Liver (tissue), 9 donors: Measurements from ENCODE around the gene GABBR2. TPM values are rescaled to one million over a fixed set of nuclear protein-coding genes. Genes with fewer than 3 reads are reported as not detected.

Experiments
- DNase-seq: peaks from one replicate; pipeline ENCODE4 v3.0.0-alpha.2; 2017; ENCODE audit warnings: low spot score
- H3K27ac ChIP-seq, 2 donors: one replicate each; pipeline ENCODE4 v1.7.0; 2013; ENCODE audit warnings: inconsistent platforms in 2 of 2, low read length in 2 of 2, control low read depth in 1 of 2, low read depth in 1 of 2, mild to moderate bottlenecking in 1 of 2
- H3K27me3 ChIP-seq, 4 donors: one replicate each; pipeline versions ENCODE4 v1.6.1 to v1.7.0; 2013; ENCODE audit warnings: low read length in 3 of 4, inconsistent platforms in 1 of 4, mild to moderate bottlenecking in 1 of 4, moderate library complexity in 1 of 4; ENCODE audit not compliant: control insufficient read depth in 4 of 4, insufficient read depth in 4 of 4
- H3K36me3 ChIP-seq, 4 donors: one replicate each; pipeline versions ENCODE4 v1.6.1 to v1.7.0; 2013; ENCODE audit warnings: low read length in 3 of 4, mild to moderate bottlenecking in 3 of 4, low read depth in 1 of 4, moderate library complexity in 1 of 4; ENCODE audit not compliant: control insufficient read depth in 4 of 4, insufficient read depth in 3 of 4
- H3K4me1 ChIP-seq, 4 donors: one replicate each; pipeline versions ENCODE4 v1.6.1 to v1.7.0; 2013; ENCODE audit warnings: low read length in 3 of 4, mild to moderate bottlenecking in 3 of 4, moderate library complexity in 1 of 4; ENCODE audit not compliant: control insufficient read depth in 4 of 4, insufficient read depth in 4 of 4
- H3K4me3 ChIP-seq, 3 donors: one replicate each; pipeline versions ENCODE4 v1.6.1 to v1.7.0; 2013; ENCODE audit warnings: low read length in 3 of 3, control low read depth in 1 of 3, low read depth in 1 of 3, mild to moderate bottlenecking in 1 of 3
- H3K9ac ChIP-seq, 2 donors: one replicate each; pipeline ENCODE4 v1.7.0; 2013; ENCODE audit warnings: low read length in 2 of 2, mild to moderate bottlenecking in 2 of 2, moderate library complexity in 2 of 2, control low read depth in 1 of 2, low read depth in 1 of 2
- H3K9me3 ChIP-seq, 4 donors: one replicate each; pipeline versions ENCODE4 v1.6.1 to v1.7.0; 2013; ENCODE audit warnings: low read length in 3 of 4; ENCODE audit not compliant: control insufficient read depth in 4 of 4
- ATF3 ChIP-seq: IDR thresholded peaks from 2 replicates; pipeline ENCODE4 v1.6.1; 2016; ENCODE audit warnings: antibody characterized with exemption
- FOXA1 ChIP-seq: IDR thresholded peaks from 2 replicates; pipeline ENCODE4 v1.6.1; 2016; ENCODE audit warnings: antibody characterized with exemption
- GABPA ChIP-seq, 2 donors: IDR thresholded peaks in 1 of 2; conservative IDR thresholded peaks in 1 of 2; 2 replicates each; pipeline ENCODE4 v1.6.1; 2016; ENCODE audit warnings: antibody characterized with exemption in 2 of 2, mild to moderate bottlenecking in 1 of 2, moderate library complexity in 1 of 2
- HNF4G ChIP-seq: IDR thresholded peaks from 2 replicates; pipeline ENCODE4 v1.6.1; 2016; ENCODE audit warnings: antibody characterized with exemption
- MAX ChIP-seq: IDR thresholded peaks from 2 replicates; pipeline ENCODE4 v1.6.1; 2016; ENCODE audit warnings: antibody characterized with exemption
- REST ChIP-seq: IDR thresholded peaks from 2 replicates; pipeline ENCODE4 v1.6.1; 2016; ENCODE audit warnings: antibody characterized with exemption, mild to moderate bottlenecking
- RXRA ChIP-seq, 2 donors: IDR thresholded peaks; 2 replicates each; pipeline ENCODE4 v1.6.1; 2017 to 2018; ENCODE audit warnings: antibody characterized with exemption in 2 of 2, mild to moderate bottlenecking in 1 of 2
- SP1 ChIP-seq: IDR thresholded peaks from 2 replicates; pipeline ENCODE4 v1.6.1; 2018; ENCODE audit warnings: antibody characterized with exemption, mild to moderate bottlenecking
- TAF1 ChIP-seq: conservative IDR thresholded peaks from 2 replicates; pipeline ENCODE4 v1.6.1; 2016; ENCODE audit warnings: antibody characterized with exemption, mild to moderate bottlenecking
- YY1 ChIP-seq: IDR thresholded peaks from 2 replicates; pipeline ENCODE4 v1.6.1; 2016; ENCODE audit warnings: antibody characterized with exemption, mild to moderate bottlenecking
- ZBTB33 ChIP-seq: IDR thresholded peaks from 2 replicates; pipeline ENCODE4 v1.6.1; 2016; ENCODE audit warnings: antibody characterized with exemption
- WGBS: extraction: QIAGEN DNeasy Blood & Tissue Kit; methylation state at CpG from one replicate; pipeline ENCODE4 v1.1.7; 2013; 5-methylcytosine and 5-hydroxymethylcytosine counted together
- polyA plus RNA-seq, 2 donors: library from polyadenylated mRNA; stranded (reverse) in 1 of 2; unstranded in 1 of 2; fragments of 200-250 nt in 1 of 2; fragments of >200 nt in 1 of 2; fragmentation: Nextera tagmentation in 1 of 2; extraction: Ambion mirVana in 1 of 2; gene quantifications; one replicate each; pipeline versions ENCODE4 v1.2.1 to v1.2.3, GENCODE V29; 2013 to 2015
- total RNA-seq, 2 donors: library from RNA; depleted of rRNA; stranded (reverse); fragments of >200 nt; gene quantifications; one replicate each; pipeline ENCODE4 v1.2.3, GENCODE V29; 2014
- donor health status: healthy.
- donor health status: healthy.
- donor health status: healthy.
- donor health status: healthy.
- donor health status: healthy.

The GABBR2 gene
- total and polyA plus RNA-seq, 4 donors, result 0.03 to 0.23 (median 0.08) TPM; not detected in 1

- Histone ChIP-seq H3K27me3 (no peaks in the 10 kb centered on the region), H3K9ac (no peak overlapping the region), H3K27ac (no peak overlapping the region), H3K36me3 (no peaks in the 10 kb centered on the region), H3K4me1 (no peaks in the 10 kb centered on the region), H3K4me3 (no peak overlapping the region), H3K9me3 (no peaks in the 10 kb centered on the region)
- TF ChIP-seq GABPA (IDR thresholded peaks at IDR 0.05 in 1 of 2, conservative IDR thresholded peaks at IDR 0.05 in 1 of 2) (no peak), FOXA1 (no peak), YY1 (no peak)
- no peak for DNase-seq
- WGBS, result 81% methylated on average over 5 of the region's 5 CpGs
Measured at GRCh38 chr9:98302150-98302549, 406.6 kb downstream of the GABBR2 start.

- Histone ChIP-seq H3K27ac (no peak overlapping the region), H3K27me3 (no peaks in the 10 kb centered on the region), H3K4me1 (no peaks in the 10 kb centered on the region), H3K36me3 (no peaks in the 10 kb centered on the region), H3K9ac (no peak overlapping the region), H3K4me3 (no peak overlapping the region), H3K9me3 (no peaks in the 10 kb centered on the region)
- no peak for TF ChIP-seq MAX
- no peak for TF ChIP-seq ATF3
- TF ChIP-seq RXRA (IDR thresholded peaks at IDR 0.05), result no peak
- TF ChIP-seq TAF1, result no peak
- no peak for TF ChIP-seq GABPA (IDR thresholded peaks at IDR 0.05 in 1 of 2, conservative IDR thresholded peaks at IDR 0.05 in 1 of 2)
- TF ChIP-seq ZBTB33, result no peak
- TF ChIP-seq SP1, result no peak
- TF ChIP-seq HNF4G, result no peak
- no peak for TF ChIP-seq REST
- 91% methylated on average over 3 of the region's 3 CpGs for WGBS
- DNase-seq, result no peak
Measured at GRCh38 chr9:98300611-98301010, 408.1 kb downstream of the GABBR2 start.

GRCh38 chr9:98298476-98298875, 410.3 kb downstream of the GABBR2 start:
- TF ChIP-seq ZBTB33 (no peak), REST (no peak), HNF4G (no peak), ATF3 (no peak)
- no peaks in the 10 kb centered on the region for H3K9me3 ChIP-seq
- H3K9ac ChIP-seq, result no peak overlapping the region
- no peak overlapping the region for H3K4me3 ChIP-seq
- H3K4me1 ChIP-seq, result no peaks in the 10 kb centered on the region
- DNase-seq, result no peak
- no peak overlapping the region for H3K27ac ChIP-seq
- H3K27me3 ChIP-seq, result no peaks in the 10 kb centered on the region
- H3K36me3 ChIP-seq, result no peaks in the 10 kb centered on the region
